ENCODE measurements around the gene GCC2. TPM values are rescaled to one million over a fixed set of nuclear protein-coding genes. Genes with fewer than 3 reads are reported as not detected.

Gene GCC2
- total and polyA plus RNA-seq, 2 of the 13 experiments (the other 11 are each of a cell fraction or from before 2014, with no cell fraction given) = 17.6 to 22.5 TPM

GRCh38 chr2:108542071-108542470 lies 93.1 kb downstream of the GCC2 start (continued):
- TF ChIP-seq ARID5B (CRISPR knock-in tag; IDR thresholded peaks at IDR 0.05) = no peak
- TF ChIP-seq ZNF292 (CRISPR knock-in tag; IDR thresholded peaks at IDR 0.05; ENCODE audit: borderline replicate concordance, low read depth) = no peak
- no peak for TF ChIP-seq SMYD3 (CRISPR knock-in tag; IDR thresholded peaks at IDR 0.05)
- no peak for TF ChIP-seq ZMYM2 (CRISPR knock-in tag; IDR thresholded peaks at IDR 0.05)
- no peak for TF ChIP-seq SUZ12 (IDR thresholded peaks at IDR 0.05; ENCODE audit: low read depth, low read length)
- TF ChIP-seq SRSF4 (IDR thresholded peaks at IDR 0.05; ENCODE audit: low read depth, low read length, poor library complexity, severe bottlenecking) = no peak
- no peak for TF ChIP-seq ZSCAN9 (CRISPR knock-in tag; IDR thresholded peaks at IDR 0.05; ENCODE audit: borderline replicate concordance)
- no peak for TF ChIP-seq RORA (CRISPR knock-in tag; IDR thresholded peaks at IDR 0.05)
- no peak for TF ChIP-seq KAT7 (CRISPR knock-in tag; IDR thresholded peaks at IDR 0.05; ENCODE audit: borderline replicate concordance)

GRCh38 chr2:108547606-108548005 lies 98.6 kb downstream of the GCC2 start:
- ATAC-seq = no peak
- no peak for TF ChIP-seq ZNF101 (CRISPR knock-in tag; IDR thresholded peaks at IDR 0.05; ENCODE audit: borderline replicate concordance, low read depth)
- TF ChIP-seq SRF (IDR thresholded peaks at IDR 0.05; ENCODE audit: low read depth, low read length) = no peak
- TF ChIP-seq POGK (CRISPR knock-in tag; conservative IDR thresholded peaks at IDR 0.05) = no peak
- TF ChIP-seq ZFP91 (CRISPR knock-in tag; IDR thresholded peaks at IDR 0.05; ENCODE audit: borderline replicate concordance) = no peak
- no peak for TF ChIP-seq ARNTL (CRISPR knock-in tag; IDR thresholded peaks at IDR 0.05)
- Histone ChIP-seq H4K20me1 (ENCODE audit: insufficient read depth, low read length) (peaks cover 14% of the 10 kb centered on the region), H3K4me1 (ENCODE audit: insufficient read depth, low read length) (peaks cover 8% of the 10 kb centered on the region), H2AFZ (ENCODE audit: low read length) (no peak overlapping the region), H3K27ac (ENCODE audit: extremely low read length, insufficient read depth, low read length) (no peak overlapping the region), H3K79me2 (ENCODE audit: insufficient read depth, low read length) (peaks cover 76% of the 10 kb centered on the region), H3K27me3 (ENCODE audit: control insufficient read depth in 1 of 2, insufficient read depth in 2 of 2, low read length in 2 of 2) (no peaks in the 10 kb centered on the region), H3K4me2 (ENCODE audit: low read depth, low read length) (no peak overlapping the region), H3K9ac (ENCODE audit: insufficient read depth, low read depth, low read length) (no peak overlapping the region), H3K4me3 (replicated peaks in 1 of 3; ENCODE audit: insufficient read depth in 1 of 3, low read depth in 2 of 3, low read length in 3 of 3) (no peak overlapping the region), H3K36me3 (replicated peaks in 1 of 2; ENCODE audit: control insufficient read depth in 1 of 2, insufficient read depth in 2 of 2, low read length in 2 of 2) (peaks cover 0 to 3% of the 10 kb centered on the region in 2 experiments; a peak in 2 of 5 replicates), H3K9me3 (ENCODE audit: low read length) (no peaks in the 10 kb centered on the region)
- BruUV-seq (replicated peaks) = no TSS peak
- no peak for DNase-seq (ENCODE audit: low spot score)
- CTCF ChIA-PET (ENCODE audit: low intra/inter-chr PET ratio, low total read pairs) = no interaction called here
- FAIRE-seq = no peak
- POLR2A ChIA-PET = no interaction called here
- whole genome bisulfite sequencing (ENCODE audit: low lambda C conversion rate) = 82% methylated on average over 5 of the region's 5 CpGs
- in situ Hi-C loops (cut with HindIII; ENCODE audit: extremely low pct_ligation_motif_present, low pct_unique_long_range_greater_than_20kb) = no loop called here
- intact Hi-C loops (cut with micrococcal nuclease; ENCODE audit: unreplicated experiment) = no loop called here
